Fibroblast of upper back skin (primary cell): Measurements from ENCODE around the gene TMEM269.

Experiments used
- DNase-seq: peaks from one replicate; pipeline ENCODE4 v3.0.0-alpha.2; 2013

TMEM269 gene

GRCh38 chr1:42825036-42825851 lies 40.5 kb downstream of the TMEM269 start:
- no peak for DNase-seq

GRCh38 chr1:42830631-42831030 lies 45.8 kb downstream of the TMEM269 start:
- DNase-seq, result no peak

- DNase-seq, result no peak
These were observed 46.5 kb downstream of the TMEM269 start for GRCh38 chr1:42831273-42831672.

GRCh38 chr1:42832641-42833240 lies 48.0 kb downstream of the TMEM269 start:
- DNase-seq, result no peak

DNA sequence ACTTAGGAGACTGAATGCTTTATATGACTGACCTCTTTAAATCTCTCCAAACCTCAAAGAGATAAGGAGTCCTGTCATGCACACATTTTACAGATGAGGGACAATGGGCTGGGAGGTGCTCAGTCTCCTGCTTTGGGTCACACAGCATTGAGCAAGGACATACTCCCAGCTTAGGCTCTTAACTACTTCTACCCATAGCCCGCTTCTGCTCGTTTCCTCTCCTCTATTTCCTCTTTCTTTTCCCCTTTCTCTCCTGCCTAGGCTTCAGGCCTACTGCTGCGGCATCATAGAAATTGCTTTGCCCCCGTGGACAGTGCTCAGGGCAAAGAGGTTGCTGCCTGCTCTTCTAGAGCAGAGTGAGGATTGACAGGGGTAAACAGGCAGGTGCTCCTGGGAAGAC lies 49.2 kb downstream of the TMEM269 start:
- DNase-seq, result no peak

- DNase-seq, result no peak
These were observed 50.0 kb downstream of the TMEM269 start for GRCh38 chr1:42834803-42835202.

GRCh38 chr1:42835422-42835821 lies 50.6 kb downstream of the TMEM269 start:
- no peak for DNase-seq

- no peak for DNase-seq
These were observed 52.9 kb downstream of the TMEM269 start for GRCh38 chr1:42837709-42838108.

- no peak for DNase-seq
These were observed 53.8 kb downstream of the TMEM269 start for GRCh38 chr1:42838482-42839190.

DNA sequence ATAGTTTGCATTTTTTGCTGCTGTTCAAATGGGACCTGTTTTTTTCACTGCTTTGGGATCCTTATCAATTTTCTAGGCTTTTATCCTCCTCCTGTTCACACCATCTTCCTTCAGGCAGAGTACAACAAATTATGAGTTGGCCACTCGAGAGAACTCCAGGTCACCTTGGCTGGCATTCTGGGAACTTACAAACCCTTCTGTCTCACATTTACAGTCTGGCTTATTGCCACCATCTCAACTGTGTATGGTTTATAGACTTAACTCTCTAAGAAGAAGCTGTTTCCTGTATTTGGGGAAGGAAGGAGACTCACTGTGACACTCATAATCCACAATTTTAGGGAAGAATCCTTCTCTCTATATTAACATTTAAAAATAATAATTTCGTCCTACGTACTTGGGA lies 56.2 kb downstream of the TMEM269 start:
- DNase-seq, result no peak

DNA sequence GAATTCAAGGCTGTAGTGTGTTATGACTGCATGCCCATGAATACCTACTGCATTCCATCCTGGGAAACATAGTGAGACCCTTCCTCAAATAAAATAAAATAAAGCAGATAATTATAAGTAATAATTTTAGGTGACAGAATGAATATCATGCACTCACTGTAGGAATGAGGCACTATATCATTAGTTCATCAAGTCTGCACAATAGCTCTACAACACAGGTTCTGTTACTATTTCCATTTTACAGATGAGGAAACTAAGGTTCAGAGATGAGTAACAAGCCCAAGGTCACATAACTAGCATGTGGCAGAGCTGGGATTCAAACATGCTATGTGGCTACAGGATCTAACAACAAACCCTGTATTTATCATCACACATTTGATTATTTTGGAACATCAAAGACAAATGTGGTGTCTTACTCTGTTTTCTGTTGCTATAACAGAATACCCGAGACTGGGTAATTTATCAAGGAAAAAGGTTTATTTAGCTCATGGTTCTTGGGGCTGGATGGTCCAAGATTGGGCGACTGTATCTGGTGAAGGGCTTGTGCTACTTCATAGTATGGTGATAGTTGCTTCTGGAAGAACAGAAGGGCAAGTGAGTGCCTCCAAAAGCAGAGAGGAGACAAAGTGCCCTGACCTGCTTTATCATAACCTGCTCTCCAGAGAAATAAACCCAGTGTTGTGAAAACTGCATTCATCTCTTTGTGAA lies 56.8 kb downstream of the TMEM269 start:
- DNase-seq, result no peak

DNA sequence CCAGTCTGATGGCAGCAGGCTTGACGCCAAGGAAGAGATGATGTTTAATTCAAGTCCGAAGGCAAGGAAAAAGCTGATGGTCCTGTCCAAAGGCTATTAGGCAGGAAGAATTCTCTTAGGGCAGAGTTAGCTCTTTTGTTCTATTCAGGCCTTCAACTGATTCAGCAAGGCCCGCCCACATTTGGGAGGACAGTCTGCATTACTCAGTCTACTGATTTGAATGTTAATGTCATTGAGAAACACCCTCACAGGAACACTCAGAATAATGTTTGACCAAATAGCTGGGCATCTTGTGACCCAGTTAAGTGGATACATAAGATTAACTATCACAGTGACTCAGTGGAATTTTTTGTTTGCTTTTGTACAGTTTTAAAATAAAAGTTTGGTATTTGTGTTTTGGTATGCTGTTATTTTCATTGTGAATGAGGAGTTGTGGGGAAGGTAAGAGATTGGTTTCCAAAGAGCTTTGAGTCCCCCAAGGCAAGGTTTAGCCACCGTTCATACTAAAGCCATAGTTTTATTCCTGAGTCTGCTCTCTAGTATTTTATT lies 59.9 kb downstream of the TMEM269 start:
- no peak for DNase-seq

- no peak for DNase-seq
These were observed 60.4 kb downstream of the TMEM269 start for GRCh38 chr1:42845193-42845592.

DNA sequence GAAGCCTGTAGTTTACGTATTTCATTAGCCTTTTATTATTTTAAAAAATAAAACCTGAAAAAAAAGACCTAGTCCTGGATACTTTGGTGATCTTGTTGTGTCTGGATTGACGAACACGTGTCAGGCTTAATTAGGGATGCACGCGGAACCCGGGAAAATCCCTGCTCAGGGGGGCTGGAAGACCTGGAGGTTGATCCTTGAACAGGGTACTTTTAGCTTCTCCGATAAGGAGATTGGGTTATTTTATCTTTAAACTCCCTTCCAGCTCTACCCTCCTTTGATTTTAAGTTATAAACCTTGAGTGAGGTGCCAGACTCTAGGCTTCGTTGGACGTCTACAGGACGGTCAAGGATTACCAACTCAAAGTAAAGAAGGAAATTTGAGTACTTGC lies 61.1 kb downstream of the TMEM269 start:
- DNase-seq, result no peak

DNA sequence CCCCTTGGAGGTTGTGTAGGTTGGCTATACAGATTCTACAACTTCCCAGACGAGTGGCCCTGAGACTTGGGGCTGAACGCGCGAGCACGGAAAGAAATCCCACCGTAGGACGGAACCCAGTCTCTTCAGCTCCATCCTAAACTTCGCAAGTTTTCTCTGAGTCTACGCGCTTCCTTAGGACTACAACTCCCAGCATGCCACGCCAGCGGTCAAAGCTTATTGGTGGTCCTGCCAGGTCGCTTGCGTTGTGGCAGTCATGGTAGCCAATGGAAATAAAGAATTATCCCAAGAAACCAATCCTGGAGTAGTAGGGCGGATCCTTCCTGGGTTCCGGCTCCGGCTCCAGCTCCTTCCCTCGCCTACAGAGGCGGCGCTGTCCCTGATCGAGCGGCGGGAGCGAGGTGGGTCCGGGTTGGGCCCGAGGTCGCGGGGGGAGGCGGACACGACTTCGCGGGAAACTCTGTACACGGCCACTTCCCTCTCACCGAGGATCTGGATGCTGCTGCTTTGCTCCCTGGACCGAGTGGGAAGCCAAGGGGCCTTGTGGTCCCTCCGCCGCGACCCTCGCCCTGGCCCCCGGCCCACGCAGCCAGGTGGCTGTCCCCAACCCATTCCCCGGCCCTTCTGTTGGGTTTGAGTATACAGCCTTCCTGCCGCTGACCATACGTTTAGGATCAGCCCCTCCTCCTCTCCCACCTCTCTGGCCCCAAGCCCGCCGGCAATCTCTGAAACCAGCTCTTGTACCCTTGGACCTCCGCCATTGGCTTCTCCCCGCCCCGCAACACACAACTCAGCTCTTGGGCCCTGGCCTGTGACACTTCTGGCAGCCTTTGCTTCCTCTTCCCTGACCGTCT lies 61.7 kb downstream of the TMEM269 start, which contains the start of gene ZNF691:
Gene ZNF691, plus strand, starts transcription at position 357 of the 854 bp plus-strand sequence. CDS start 3,046 bp downstream, outside the sequence.
- DNase-seq, result peak; percentile 98

DNA sequence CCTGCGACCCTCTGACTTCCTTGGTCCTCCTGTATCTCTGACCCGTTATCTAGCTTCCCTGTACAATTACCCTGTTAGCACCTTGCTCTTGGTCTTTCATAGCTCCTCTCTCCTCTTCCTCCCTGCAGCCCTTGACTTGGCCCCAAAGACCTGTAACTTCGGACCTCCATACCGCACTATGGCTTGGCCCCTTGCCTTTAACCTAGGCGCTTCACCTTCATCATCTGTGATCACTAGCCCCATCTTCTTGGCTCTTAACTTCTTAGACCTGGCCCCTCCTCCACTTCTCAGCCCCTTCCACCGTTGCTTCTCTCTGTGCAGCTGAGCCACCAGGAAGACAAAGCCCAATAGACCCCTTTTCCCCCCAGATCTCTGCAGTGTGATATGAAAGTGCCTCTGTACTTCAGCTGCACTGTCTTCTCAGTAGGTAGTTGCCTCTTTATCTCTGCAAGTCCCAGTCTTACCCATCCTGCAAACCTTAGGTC lies 62.4 kb downstream of the TMEM269 start:
- DNase-seq, result no peak

GRCh38 chr1:42847721-42848460 lies 63.1 kb downstream of the TMEM269 start:
- no peak for DNase-seq

- DNase-seq, result no peak
These were observed 64.2 kb downstream of the TMEM269 start for GRCh38 chr1:42848823-42849537.

- no peak for DNase-seq
These were observed 65.2 kb downstream of the TMEM269 start for GRCh38 chr1:42849944-42850343.
